DND-41 (cell line): ENCODE measurements around the gene MRPL14.

ENCODE experiments used
- ATAC-seq: fragments of 200-7000 bp; cut with Tn5 transposase; 3 replicates; pipeline ENCODE4 v1.9.1; 2021; ENCODE audit warnings: low read depth; ENCODE audit not compliant: insufficient read depth
- DNase-seq: peaks from one replicate; pipeline ENCODE4 v3.0.0-alpha.2; 2020
- H2AFZ ChIP-seq: 2 replicates; pipeline ENCODE4 v1.6.0; 2012; ENCODE audit warnings: low read depth, low read length
- H3K27ac ChIP-seq: 2 replicates; pipeline ENCODE4 v1.5.1; 2012; ENCODE audit warnings: low read length, inconsistent platforms
- H3K27me3 ChIP-seq: fragments of 200-600 bp; sonication (generic); 2 replicates; pipeline ENCODE4 v1.6.0; 2012; ENCODE audit warnings: low read length, mild to moderate bottlenecking, inconsistent platforms; ENCODE audit not compliant: insufficient read depth, poor library complexity
- H3K36me3 ChIP-seq: 2 replicates; pipeline ENCODE4 v1.5.1; 2012; ENCODE audit warnings: low read length, inconsistent platforms; ENCODE audit not compliant: insufficient read depth
- H3K4me1 ChIP-seq: 2 replicates; pipeline ENCODE4 v1.5.1; 2012; ENCODE audit warnings: mild to moderate bottlenecking, low read length; ENCODE audit not compliant: insufficient read depth
- H3K4me2 ChIP-seq: 2 replicates; pipeline ENCODE4 v1.6.0; 2012; ENCODE audit warnings: mild to moderate bottlenecking, moderate library complexity, low read length, inconsistent platforms; ENCODE audit not compliant: insufficient read depth
- H3K4me3 ChIP-seq, 2 experiments: fragments of 200-600 bp in 1 of 2; shearing (Covaris generic) in 1 of 2; 2 replicates each; pipeline ENCODE4 v1.5.1; 2012 to 2016; ENCODE audit warnings: inconsistent platforms in 2 of 2, low read length in 2 of 2, mild to moderate bottlenecking in 2 of 2, low read depth in 1 of 2, moderate library complexity in 1 of 2
- H3K79me2 ChIP-seq: 2 replicates; pipeline ENCODE4 v1.6.0; 2012; ENCODE audit warnings: low read length, inconsistent platforms; ENCODE audit not compliant: insufficient read depth
- H3K9ac ChIP-seq: 2 replicates; pipeline ENCODE4 v1.6.0; 2012; ENCODE audit warnings: low read depth, mild to moderate bottlenecking, inconsistent platforms, low read length, moderate library complexity
- H3K9me3 ChIP-seq: 2 replicates; pipeline ENCODE4 v1.5.1; 2012; ENCODE audit warnings: low read length, moderate library complexity, mild to moderate bottlenecking, inconsistent platforms; ENCODE audit not compliant: insufficient read depth, severe bottlenecking
- H4K20me1 ChIP-seq: 2 replicates; pipeline ENCODE4 v1.6.0; 2012; ENCODE audit warnings: low read length; ENCODE audit not compliant: insufficient read depth
- EZH2 ChIP-seq: IDR thresholded peaks from 3 replicates; pipeline ENCODE4 v1.6.1; 2012; ENCODE audit warnings: borderline replicate concordance, low read depth, mild to moderate bottlenecking, moderate library complexity, low read length, inconsistent platforms; ENCODE audit not compliant: severe bottlenecking
- TF ChIP-seq, protein P1 (sequence below): IDR thresholded peaks from 2 replicates; pipeline ENCODE4 v1.5.1; 2012; ENCODE audit warnings: borderline replicate concordance, low read length, moderate library complexity, mild to moderate bottlenecking; ENCODE audit not compliant: poor library complexity, severe bottlenecking; ENCODE audit errors: extremely low read depth

The MRPL14 gene

DNA sequence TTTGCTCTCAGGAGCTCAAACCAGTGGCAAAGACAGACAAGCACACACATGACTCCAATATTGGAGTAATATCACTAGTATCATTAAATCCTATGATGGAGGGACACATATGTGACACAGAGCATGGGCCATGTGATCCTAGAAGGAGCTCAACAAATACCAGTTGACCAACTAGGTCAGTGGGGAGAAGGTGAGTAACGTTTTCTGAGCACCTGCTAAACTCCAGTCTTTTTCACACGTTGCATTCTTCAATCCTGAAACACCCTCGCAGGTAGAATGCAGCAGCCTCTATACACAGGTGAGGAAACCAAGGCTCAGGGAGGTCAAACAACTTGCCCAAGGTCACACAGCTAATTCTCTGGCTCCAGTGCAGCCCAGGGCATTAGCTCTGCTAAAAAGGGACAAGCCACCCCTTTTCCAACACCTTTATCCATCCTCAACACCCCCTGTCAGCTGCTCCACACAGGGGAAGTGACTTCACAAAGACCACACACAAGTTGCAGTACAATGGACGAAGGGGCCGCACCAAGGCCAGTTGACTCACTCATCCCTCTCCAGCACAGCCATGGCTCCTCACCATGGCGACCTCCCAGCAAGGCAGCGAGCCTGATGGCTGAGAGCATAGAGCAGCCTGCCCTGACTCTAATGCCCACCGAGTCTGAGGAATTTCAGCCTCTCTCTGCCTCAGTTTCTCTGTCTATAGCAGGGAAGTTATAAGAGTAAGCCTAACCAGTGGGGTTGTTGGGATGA is 35.8 kb upstream of the MRPL14 start:
- H3K27me3 ChIP-seq = peaks cover 13% of the 10 kb centered on the region
- TF ChIP-seq, protein P1, sequence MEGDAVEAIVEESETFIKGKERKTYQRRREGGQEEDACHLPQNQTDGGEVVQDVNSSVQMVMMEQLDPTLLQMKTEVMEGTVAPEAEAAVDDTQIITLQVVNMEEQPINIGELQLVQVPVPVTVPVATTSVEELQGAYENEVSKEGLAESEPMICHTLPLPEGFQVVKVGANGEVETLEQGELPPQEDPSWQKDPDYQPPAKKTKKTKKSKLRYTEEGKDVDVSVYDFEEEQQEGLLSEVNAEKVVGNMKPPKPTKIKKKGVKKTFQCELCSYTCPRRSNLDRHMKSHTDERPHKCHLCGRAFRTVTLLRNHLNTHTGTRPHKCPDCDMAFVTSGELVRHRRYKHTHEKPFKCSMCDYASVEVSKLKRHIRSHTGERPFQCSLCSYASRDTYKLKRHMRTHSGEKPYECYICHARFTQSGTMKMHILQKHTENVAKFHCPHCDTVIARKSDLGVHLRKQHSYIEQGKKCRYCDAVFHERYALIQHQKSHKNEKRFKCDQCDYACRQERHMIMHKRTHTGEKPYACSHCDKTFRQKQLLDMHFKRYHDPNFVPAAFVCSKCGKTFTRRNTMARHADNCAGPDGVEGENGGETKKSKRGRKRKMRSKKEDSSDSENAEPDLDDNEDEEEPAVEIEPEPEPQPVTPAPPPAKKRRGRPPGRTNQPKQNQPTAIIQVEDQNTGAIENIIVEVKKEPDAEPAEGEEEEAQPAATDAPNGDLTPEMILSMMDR = no peak
- no peak for TF ChIP-seq EZH2
- H3K36me3 ChIP-seq = no peaks in the 10 kb centered on the region
- H3K4me2 ChIP-seq = no peak overlapping the region
- no peaks in the 10 kb centered on the region for H4K20me1 ChIP-seq
- H3K79me2 ChIP-seq = no peaks in the 10 kb centered on the region
- peaks cover 5% of the 10 kb centered on the region for H3K4me1 ChIP-seq
- no peak overlapping the region for H2AFZ ChIP-seq
- H3K9me3 ChIP-seq = no peaks in the 10 kb centered on the region
- DNase-seq (no peak), ATAC-seq (no peak)
- H3K4me3 ChIP-seq = no peak overlapping the region
- no peak overlapping the region for H3K9ac ChIP-seq
- no peak overlapping the region for H3K27ac ChIP-seq

- Histone ChIP-seq H3K27me3 (peaks cover 13% of the 10 kb centered on the region), H3K79me2 (no peaks in the 10 kb centered on the region), H3K4me3 (no peak overlapping the region), H3K27ac (no peak overlapping the region), H3K4me2 (no peak overlapping the region), H3K9ac (no peak overlapping the region), H2AFZ (no peak overlapping the region), H3K9me3 (no peaks in the 10 kb centered on the region), H3K36me3 (no peaks in the 10 kb centered on the region), H3K4me1 (peaks cover 5% of the 10 kb centered on the region), H4K20me1 (0 out of 2 replicates have a peak, but pooled peaks cover 1% of the 10 kb centered on the region)
- DNase-seq (peak; percentile 46), ATAC-seq (peak; percentile 57)
- TF ChIP-seq, protein P1 = no peak
- TF ChIP-seq EZH2 = no peak
Observed at GRCh38 chr6:44161997-44162338, 34.7 kb upstream of the MRPL14 start.

GRCh38 chr6:44158770-44159228 is 31.5 kb upstream of the MRPL14 start, which contains the start of gene CAPN11:
Gene CAPN11, plus strand, starts transcription at chr6:44158820. Its CDS starts 29 bp downstream, at chr6:44158849.
- no peak within 1 kb of the TSS for H3K4me2 ChIP-seq
- H3K27ac ChIP-seq = no peak within 1 kb of the TSS
- no peak for DNase-seq

More at GRCh38 chr6:44158770-44159228, 31.5 kb upstream of the MRPL14 start, which contains the start of gene CAPN11:
- no peak for ATAC-seq
- H3K4me1 ChIP-seq = peaks cover 5% of the 10 kb centered on the region
- no peaks in the 10 kb centered on the region for H3K36me3 ChIP-seq
- no peak within 1 kb of the TSS for H2AFZ ChIP-seq
- no peaks in the 10 kb centered on the region for H3K79me2 ChIP-seq
- no peaks in the 10 kb centered on the region for H3K9me3 ChIP-seq
- H3K27me3 ChIP-seq = no peaks in the 10 kb centered on the region
- TF ChIP-seq, protein P1 = no peak
- no peak for TF ChIP-seq EZH2
- no peak within 1 kb of the TSS for H3K4me3 ChIP-seq
- no peak within 1 kb of the TSS for H3K9ac ChIP-seq
- H4K20me1 ChIP-seq = peaks cover 5% of the 10 kb centered on the region; the same call in 1 of the 2 replicates
